Globus pallidus (tissue), 1 donor: ENCODE measurements around the gene CRYGS.
A peak's percentile ranks its signal among the peaks of the same experiment; 100 is the strongest.
"Not testable (repeated sequence)": the region's sequence is repeated elsewhere in the genome, so short reads cannot be mapped to it uniquely, and the experiment has no call there.

Experiments used
- DNase-seq: peaks from one replicate; pipeline ENCODE4 v3.0.0-alpha.2; 2015; ENCODE audit warnings: low spot score

CRYGS gene

GRCh38 chr3:186519021-186519658 is 25.0 kb downstream of the CRYGS start:
- DNase-seq = no peak

- no peak for DNase-seq
These were observed 27.0 kb downstream of the CRYGS start for GRCh38 chr3:186517218-186517617.

- no peak for DNase-seq
These were observed 27.5 kb downstream of the CRYGS start for GRCh38 chr3:186516646-186517045.

GRCh38 chr3:186515125-186515524 is 29.1 kb downstream of the CRYGS start:
- no peak for DNase-seq

GRCh38 chr3:186514296-186515002 is 29.7 kb downstream of the CRYGS start:
- DNase-seq = no peak

GRCh38 chr3:186513386-186513785 is 30.8 kb downstream of the CRYGS start:
- peak; percentile 30 for DNase-seq

GRCh38 chr3:186512570-186513302 is 31.4 kb downstream of the CRYGS start:
- DNase-seq = no peak

GRCh38 chr3:186511702-186512101 is 32.5 kb downstream of the CRYGS start:
- no peak for DNase-seq

- DNase-seq = no peak
These were observed 32.9 kb downstream of the CRYGS start for GRCh38 chr3:186511245-186511644.

- DNase-seq = no peak
These were observed 33.7 kb downstream of the CRYGS start for GRCh38 chr3:186510374-186511079.

GRCh38 chr3:186509423-186509822 is 34.8 kb downstream of the CRYGS start:
- DNase-seq = no peak

GRCh38 chr3:186506857-186507256 is 37.3 kb downstream of the CRYGS start:
- DNase-seq = no peak

- no peak for DNase-seq
These were observed 37.9 kb downstream of the CRYGS start for GRCh38 chr3:186506191-186506739.

- no peak for DNase-seq
These were observed 41.0 kb downstream of the CRYGS start for GRCh38 chr3:186502966-186503712.

GRCh38 chr3:186502138-186502948 is 41.8 kb downstream of the CRYGS start:
- DNase-seq = no peak

- DNase-seq = not testable (repeated sequence)
These were observed 44.2 kb downstream of the CRYGS start for GRCh38 chr3:186499949-186500348.

GRCh38 chr3:186498022-186498421 is 46.2 kb downstream of the CRYGS start:
- not testable (repeated sequence) for DNase-seq

- no peak for DNase-seq
These were observed 46.6 kb downstream of the CRYGS start for GRCh38 chr3:186497608-186498007.

GRCh38 chr3:186496635-186497034 is 47.5 kb downstream of the CRYGS start:
- DNase-seq = no peak

GRCh38 chr3:186496016-186496415 is 48.2 kb downstream of the CRYGS start:
- DNase-seq = no peak
